SW 1271 (cell line): ENCODE results near the gene RAPGEF4.
"Not testable (repeated sequence)": the region's sequence is repeated elsewhere in the genome, so short reads cannot be mapped to it uniquely, and the experiment has no call there.

Experiments used
- DNase-seq, 2 experiments: peaks; one replicate each; lab custom pipeline; 2025; lab: John Stamatoyannopoulos, UW

Gene RAPGEF4

GRCh38 chr2:172726172-172726735, 9.4 kb upstream of the RAPGEF4 start:
- no peak for DNase-seq

GRCh38 chr2:172730411-172730810, 5.2 kb upstream of the RAPGEF4 start:
- DNase-seq = no peak

DNA sequence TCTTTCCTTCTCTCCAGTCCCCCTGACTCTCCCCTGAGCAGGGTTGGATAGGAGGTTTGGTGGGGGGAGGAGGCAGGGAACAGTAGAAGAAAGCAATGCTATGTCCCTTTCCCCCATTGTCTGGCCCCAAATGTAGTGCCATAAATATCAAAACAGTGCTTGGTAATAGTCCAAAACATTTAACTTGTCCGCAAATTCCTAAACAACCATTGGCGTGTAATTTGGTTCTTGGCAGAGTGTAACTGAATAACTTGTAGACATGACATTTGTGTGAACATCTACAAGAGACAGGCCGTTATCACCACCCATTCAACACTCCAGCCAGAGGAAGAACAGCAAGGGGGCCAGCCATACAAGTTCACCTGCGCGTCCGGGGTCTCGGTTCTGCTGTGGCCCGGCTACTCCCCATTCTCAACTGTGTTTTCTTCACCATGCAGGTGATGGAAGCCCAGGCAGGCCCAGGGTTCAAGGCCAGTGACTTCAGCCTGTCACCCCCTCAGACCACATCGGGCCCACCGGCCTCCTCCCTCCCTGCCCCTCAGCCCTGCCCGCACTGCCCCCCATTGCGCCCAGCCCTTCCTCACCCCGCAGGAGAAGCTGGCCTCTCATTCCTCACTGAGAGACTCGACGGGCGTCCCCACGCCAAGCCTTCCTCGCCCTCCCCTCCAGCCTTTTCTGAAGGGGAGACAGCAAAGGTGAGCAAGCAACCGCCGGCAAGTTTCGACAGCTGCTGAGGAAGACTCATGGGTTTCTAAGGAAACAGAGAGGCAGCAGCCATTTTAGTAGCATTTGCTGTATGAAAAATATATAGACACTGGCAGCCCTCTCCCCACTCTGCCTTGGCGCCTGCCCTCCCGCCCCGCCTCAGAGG, 699 bp upstream of the RAPGEF4 start:
- DNase-seq = no peak

- DNase-seq = no peak
These were observed 954 bp downstream of the RAPGEF4 start for GRCh38 chr2:172736424-172737174.

- DNase-seq = no peak
These were observed 4.1 kb downstream of the RAPGEF4 start for GRCh38 chr2:172739661-172740266.

- DNase-seq = no peak
These were observed 5.2 kb downstream of the RAPGEF4 start for GRCh38 chr2:172740856-172741255.

- no peak for DNase-seq
These were observed 7.4 kb downstream of the RAPGEF4 start for GRCh38 chr2:172742931-172743540.

GRCh38 chr2:172743898-172744297, 8.3 kb downstream of the RAPGEF4 start:
- DNase-seq = no peak

DNA sequence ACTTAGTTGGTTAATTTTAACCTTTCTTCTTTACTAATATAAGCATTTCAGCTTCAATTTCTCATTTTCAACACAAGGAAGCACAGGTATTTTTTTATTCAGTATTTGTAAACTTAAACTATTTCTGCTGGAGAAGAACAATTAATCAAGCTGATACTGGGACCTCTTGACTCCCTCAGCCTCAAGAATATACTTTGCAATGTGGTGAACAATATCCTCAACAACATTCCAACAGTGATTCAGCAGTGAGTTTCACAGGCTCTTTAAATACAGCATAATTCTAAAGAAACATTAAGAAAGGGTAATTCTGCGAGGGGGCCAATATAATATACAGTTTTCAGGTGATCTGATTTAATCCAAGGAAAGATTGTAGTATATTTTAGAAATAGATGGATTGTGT, 10.0 kb downstream of the RAPGEF4 start:
- no peak for DNase-seq

DNA sequence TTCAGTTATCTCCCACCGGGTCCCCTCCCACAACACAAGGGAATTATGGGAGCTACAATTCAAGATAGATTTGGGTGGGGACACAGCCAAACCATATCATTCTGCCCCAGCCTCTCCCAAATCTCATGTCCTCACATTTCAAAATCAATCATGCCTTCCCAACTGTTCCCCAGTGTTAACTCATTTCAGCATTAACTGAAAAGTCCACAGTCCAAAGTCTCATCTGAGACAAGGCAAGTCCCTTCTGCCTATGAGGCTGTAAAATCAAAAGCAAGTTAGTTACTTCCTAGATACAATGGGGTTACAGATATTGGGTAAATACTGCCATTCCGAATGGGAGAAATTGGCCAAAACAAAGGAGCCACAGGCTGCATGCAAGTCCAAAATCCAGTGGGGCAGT, 12.9 kb downstream of the RAPGEF4 start:
- DNase-seq = not testable (repeated sequence)

DNA sequence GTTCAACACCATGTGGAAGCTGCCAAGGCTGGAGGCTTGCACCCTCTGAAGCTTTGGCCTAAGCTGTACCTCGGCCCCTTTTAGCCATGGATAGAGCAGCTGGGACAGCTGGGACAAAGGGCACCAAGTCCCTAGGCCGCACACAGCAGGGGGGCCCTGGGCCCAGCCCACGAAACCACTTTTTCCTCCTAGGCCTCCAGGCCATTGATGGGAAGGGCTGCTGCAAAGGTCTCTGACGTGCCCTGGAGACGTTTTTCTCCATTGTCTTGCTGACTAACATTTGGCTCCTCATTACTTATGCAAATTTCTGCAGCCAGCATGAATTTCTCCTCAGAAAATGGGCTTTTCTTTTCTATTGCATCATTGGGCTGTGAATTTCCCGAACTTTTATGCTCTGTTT, 13.7 kb downstream of the RAPGEF4 start:
- no peak for DNase-seq

GRCh38 chr2:172751564-172751963, 15.9 kb downstream of the RAPGEF4 start:
- no peak for DNase-seq

DNA sequence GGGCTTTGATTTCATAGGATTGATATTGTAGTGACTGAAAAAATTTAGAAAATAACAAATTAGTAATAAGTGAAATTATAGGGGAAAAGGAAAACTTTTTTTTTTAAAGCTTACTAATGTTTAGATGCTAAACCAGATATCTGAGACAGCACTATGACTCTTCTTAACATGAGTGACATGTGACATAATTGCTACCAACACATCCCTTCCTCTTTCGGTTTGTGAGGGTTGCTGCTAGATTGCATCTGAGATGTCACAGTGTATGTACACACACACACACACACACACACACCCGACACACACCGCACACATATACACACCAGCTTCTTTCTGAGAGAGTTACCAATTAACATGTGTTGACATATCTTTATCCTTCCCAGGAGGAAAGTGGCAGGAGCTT, 18.0 kb downstream of the RAPGEF4 start:
- DNase-seq = no peak

GRCh38 chr2:172759441-172759840, 23.8 kb downstream of the RAPGEF4 start:
- DNase-seq = no peak

GRCh38 chr2:172761306-172761705, 25.7 kb downstream of the RAPGEF4 start:
- no peak for DNase-seq

DNA sequence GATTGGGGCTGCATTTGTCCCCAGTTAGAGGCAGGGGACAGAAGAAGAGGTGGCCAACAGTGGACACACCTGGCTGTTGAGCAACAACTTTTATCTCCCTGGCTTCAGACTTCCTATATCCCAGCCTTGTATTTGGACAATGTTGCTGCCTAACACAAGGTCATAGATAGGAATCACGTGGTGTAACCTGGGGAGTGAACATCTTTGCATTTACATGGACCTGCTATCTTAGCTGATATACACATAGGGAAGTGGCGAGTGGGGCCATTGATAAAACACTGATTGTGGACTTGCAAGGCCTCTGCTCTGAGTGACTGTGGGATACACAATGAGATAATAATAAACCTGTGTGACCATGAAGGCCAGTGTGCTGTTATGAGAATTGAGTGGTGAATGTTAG, 26.9 kb downstream of the RAPGEF4 start:
- DNase-seq = no peak

GRCh38 chr2:172763079-172763478, 27.4 kb downstream of the RAPGEF4 start:
- no peak for DNase-seq

GRCh38 chr2:172765662-172766061, 30.0 kb downstream of the RAPGEF4 start:
- no peak for DNase-seq

GRCh38 chr2:172768401-172768800, 32.8 kb downstream of the RAPGEF4 start:
- DNase-seq = no peak

- no peak for DNase-seq
These were observed 34.2 kb downstream of the RAPGEF4 start for GRCh38 chr2:172769879-172770278.

DNA sequence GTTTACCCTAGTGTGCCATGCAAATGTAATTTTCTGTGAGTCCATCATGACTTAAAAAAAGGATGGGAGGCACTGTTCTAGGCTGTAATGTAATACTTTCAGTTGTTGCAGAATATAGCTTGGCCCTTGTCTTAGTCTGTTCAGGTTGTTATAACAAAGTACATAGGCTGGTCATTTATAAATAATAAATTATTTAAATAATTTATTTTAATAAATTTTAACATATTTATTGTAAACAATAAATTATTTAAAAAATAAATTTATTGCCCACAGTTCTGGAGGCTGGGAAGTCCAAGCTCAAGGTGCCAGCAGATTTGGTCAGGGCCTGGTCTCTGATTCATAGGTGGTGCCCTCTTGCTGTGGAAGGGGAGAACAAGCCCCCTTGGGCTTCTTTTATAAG, 35.2 kb downstream of the RAPGEF4 start:
- no peak for DNase-seq

DNA sequence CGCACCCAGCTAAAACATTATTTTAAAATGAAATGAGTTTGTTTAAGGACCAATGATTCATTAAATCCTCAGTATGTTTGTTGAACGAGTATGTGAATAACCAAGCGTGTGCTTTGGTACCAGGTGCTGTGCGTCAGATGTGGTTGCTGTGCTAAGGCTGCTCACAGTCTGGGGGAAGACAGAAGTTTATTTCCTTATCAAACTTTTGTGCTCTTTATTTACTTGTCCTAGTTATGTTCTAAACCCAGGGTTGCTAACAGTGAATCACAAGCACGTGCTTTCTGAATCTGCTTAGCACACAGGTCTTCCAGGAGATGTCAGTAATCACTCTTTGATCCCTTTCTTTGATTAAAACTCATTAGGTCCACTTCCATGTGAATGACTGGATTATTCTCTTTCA, 37.0 kb downstream of the RAPGEF4 start:
- no peak for DNase-seq
